HepG2 (cell line): ENCODE data around the gene TSSK2. TPM values are rescaled to one million over a fixed set of nuclear protein-coding genes. Genes with fewer than 3 reads are reported as not detected.

ENCODE experiments used
- ATRX ChIP-seq: sonication (generic); formaldehyde crosslinking; IDR thresholded peaks from 2 replicates; pipeline ENCODE4 v1.4.0; 2020; ENCODE audit warnings: missing genetic modification reagents, borderline replicate concordance
- CBX1 ChIP-seq: IDR thresholded peaks from one replicate; pipeline ENCODE4 v1.6.1; 2016; ENCODE audit warnings: antibody characterized with exemption, low read depth
- ZNF407 ChIP-seq: sonication (generic); formaldehyde crosslinking; IDR thresholded peaks from one replicate; pipeline ENCODE4 v1.5.1; 2020; ENCODE audit warnings: mild to moderate bottlenecking, missing genetic modification reagents; ENCODE audit errors: not compliant biosample characterization
- polyA plus RNA-seq, 8 experiments: library from polyadenylated mRNA; depleted of rRNA in 3 of 8; stranded (reverse) in 7 of 8; unstranded in 1 of 8; fragments of >200 nt; fragmentation: Illumina TruSeq in 4 of 8; extraction: Trizol in 4 of 8; gene quantifications; 2 replicates each; pipeline versions ENCODE4 v1.2.1 to v1.2.3, GENCODE V29; 2011 to 2016; ENCODE audit warnings: low read depth in 4 of 8, missing spikeins in 1 of 8, mixed read lengths in 1 of 8; ENCODE audit not compliant: insufficient read depth in 1 of 8
- total RNA-seq, 5 experiments: library from RNA; depleted of rRNA; stranded (reverse); fragments of >200 nt; fragmentation: Illumina TruSeq; extraction: Trizol; gene quantifications; 2 replicates each; pipeline ENCODE4 v1.2.3, GENCODE V29; 2016; ENCODE audit warnings: low read depth in 1 of 5

Gene TSSK2
- total and polyA plus RNA-seq, 2 of the 13 experiments (the other 11 are each of a cell fraction or from before 2014, with no cell fraction given), result not detected

- no peak for TF ChIP-seq ZNF407 (CRISPR knock-in tag)
- TF ChIP-seq CBX1, result no peak
- TF ChIP-seq ATRX (CRISPR knock-in tag), result no peak
Observed at GRCh38 chr22:19136915-19137314, 5.8 kb downstream of the TSSK2 start (continued).
